Peyer's patch (tissue), 4 donors: ENCODE results near the gene IFIT5. TPM values are rescaled to one million over a fixed set of nuclear protein-coding genes. Genes with fewer than 3 reads are reported as not detected.

ENCODE experiments used
- DNase-seq, 3 donors: peaks; one replicate each; pipeline ENCODE4 v3.0.0-alpha.2; 2017 to 2019
- H3K27ac ChIP-seq, 4 donors: fragments of 200-600 bp; sonication (generic); one replicate each; pipeline ENCODE4 v1.5.1; 2016 to 2019
- H3K27me3 ChIP-seq, 2 donors: fragments of 200-600 bp; sonication (generic); one replicate each; pipeline ENCODE4 v1.5.1; 2019
- H3K36me3 ChIP-seq, 3 donors: fragments of 200-600 bp; sonication (generic); one replicate each; pipeline ENCODE4 v1.5.1; 2016 to 2019
- H3K4me1 ChIP-seq, 4 donors: fragments of 200-600 bp; sonication (generic); one replicate each; pipeline ENCODE4 v1.5.1; 2016 to 2019
- H3K4me3 ChIP-seq, 4 donors: fragments of 200-600 bp; sonication (generic); 1 replicate in 3 of 4; 2 replicates in 1 of 4; pipeline ENCODE4 v1.5.1; 2016 to 2019; ENCODE audit warnings: mild to moderate bottlenecking in 1 of 4
- H3K9me3 ChIP-seq, 4 donors: fragments of 200-600 bp; sonication (generic); one replicate each; pipeline ENCODE4 v1.5.1; 2016 to 2019; ENCODE audit warnings: mild to moderate bottlenecking in 1 of 4
- CTCF ChIP-seq, 6 experiments: fragments of 450-650 bp in 4 of 6; fragments of 200-600 bp in 2 of 6; sonication (generic) in 1 of 6; IDR thresholded peaks; one replicate each; pipeline ENCODE4 v1.5.1; 2017 to 2019; ENCODE audit warnings: antibody characterized with exemption in 6 of 6, mild to moderate bottlenecking in 3 of 6, moderate library complexity in 1 of 6
- POLR2A ChIP-seq, 2 donors: fragments of 450-650 bp; IDR thresholded peaks; one replicate each; pipeline ENCODE4 v1.5.1; 2017; ENCODE audit warnings: antibody characterized with exemption in 2 of 2, mild to moderate bottlenecking in 2 of 2, moderate library complexity in 2 of 2
- total RNA-seq, 4 donors: library from RNA; depleted of rRNA; stranded (reverse); fragments of >200 nt; gene quantifications; one replicate each; pipeline ENCODE4 v1.1.0, GENCODE V29; 2016

The IFIT5 gene
- total RNA-seq, 4 donors from 2014 or later = 7.2 to 15.6 (median 12.6) TPM

GRCh38 chr10:89454561-89455347, 40.4 kb downstream of the IFIT5 start:
- no peaks in the 10 kb centered on the region for H3K9me3 ChIP-seq
- TF ChIP-seq CTCF (IDR thresholded peaks at IDR 0.05) (no peak), POLR2A (IDR thresholded peaks at IDR 0.05) (no peak)
- H3K27me3 ChIP-seq = no peaks in the 10 kb centered on the region
- H3K4me3 ChIP-seq = no peak overlapping the region
- no peak for DNase-seq
- H3K36me3 ChIP-seq = no peaks in the 10 kb centered on the region
- no peaks in the 10 kb centered on the region for H3K4me1 ChIP-seq
- no peak overlapping the region for H3K27ac ChIP-seq

- Histone ChIP-seq H3K4me3 (no peak overlapping the region), H3K36me3 (no peaks in the 10 kb centered on the region), H3K9me3 (no peaks in the 10 kb centered on the region), H3K27ac (no peak overlapping the region), H3K4me1 (no peaks in the 10 kb centered on the region), H3K27me3 (no peaks in the 10 kb centered on the region)
- TF ChIP-seq CTCF (IDR thresholded peaks at IDR 0.05) = no peak
- no peak for TF ChIP-seq POLR2A (IDR thresholded peaks at IDR 0.05)
- DNase-seq = no peak
These were observed 43.9 kb downstream of the IFIT5 start for GRCh38 chr10:89458291-89458690.

GRCh38 chr10:89458784-89459183, 44.4 kb downstream of the IFIT5 start:
- DNase-seq = no peak
- no peaks in the 10 kb centered on the region for H3K27me3 ChIP-seq
- H3K4me3 ChIP-seq = no peak overlapping the region
- H3K4me1 ChIP-seq = no peaks in the 10 kb centered on the region
- no peaks in the 10 kb centered on the region for H3K9me3 ChIP-seq
- no peak overlapping the region for H3K27ac ChIP-seq
- no peaks in the 10 kb centered on the region for H3K36me3 ChIP-seq
- TF ChIP-seq POLR2A (IDR thresholded peaks at IDR 0.05) = no peak
- TF ChIP-seq CTCF (IDR thresholded peaks at IDR 0.05) = no peak

GRCh38 chr10:89463846-89464537, 49.6 kb downstream of the IFIT5 start:
- Histone ChIP-seq H3K27ac (no peak overlapping the region), H3K27me3 (no peaks in the 10 kb centered on the region), H3K4me3 (no peak overlapping the region), H3K36me3 (no peaks in the 10 kb centered on the region), H3K4me1 (no peaks in the 10 kb centered on the region), H3K9me3 (no peaks in the 10 kb centered on the region)
- no peak for TF ChIP-seq POLR2A (IDR thresholded peaks at IDR 0.05)
- TF ChIP-seq CTCF (IDR thresholded peaks at IDR 0.05) = no peak
- no peak for DNase-seq

GRCh38 chr10:89465196-89465595, 50.8 kb downstream of the IFIT5 start:
- Histone ChIP-seq H3K9me3 (no peaks in the 10 kb centered on the region), H3K4me3 (no peak overlapping the region), H3K27me3 (no peaks in the 10 kb centered on the region), H3K4me1 (no peaks in the 10 kb centered on the region), H3K36me3 (no peaks in the 10 kb centered on the region), H3K27ac (no peak overlapping the region)
- no peak for TF ChIP-seq CTCF (IDR thresholded peaks at IDR 0.05)
- TF ChIP-seq POLR2A (IDR thresholded peaks at IDR 0.05) = no peak
- no peak for DNase-seq
